ENCODE measurements around the gene SLC7A11.

- TF ChIP-seq ZNF70 (CRISPR knock-in tag; IDR thresholded peaks at IDR 0.05) = no peak
- TF ChIP-seq ARNTL (CRISPR knock-in tag; IDR thresholded peaks at IDR 0.05; ENCODE audit: borderline replicate concordance, low read depth) = no peak
These were observed 8.7 kb downstream of the SLC7A11 start for GRCh38 chr4:138233313-138234034.
